HepG2 (cell line): ENCODE results near the gene TNFRSF6B. TPM values are rescaled to one million over a fixed set of nuclear protein-coding genes. Genes with fewer than 3 reads are reported as not detected.

Experiments used
- ATF3 ChIP-seq: sonication (generic); formaldehyde crosslinking; IDR thresholded peaks from 2 replicates; pipeline ENCODE4 v1.4.0; 2020; ENCODE audit warnings: missing genetic modification reagents
- FOXC1 ChIP-seq: sonication (generic); formaldehyde crosslinking; IDR thresholded peaks from 2 replicates; pipeline ENCODE4 v1.8.0; 2022; ENCODE audit warnings: mild to moderate bottlenecking, missing genetic modification reagents, borderline replicate concordance
- KDM6A ChIP-seq: IDR thresholded peaks from 2 replicates; pipeline ENCODE4 v1.6.1; 2016; ENCODE audit warnings: low read depth
- KLF9 ChIP-seq: IDR thresholded peaks from 2 replicates; pipeline ENCODE4 v1.6.1; 2016; ENCODE audit warnings: low read depth
- MIXL1 ChIP-seq: IDR thresholded peaks from 2 replicates; pipeline ENCODE4 v1.6.1; 2016
- MNT ChIP-seq: fragments of 450-650 bp; IDR thresholded peaks from 2 replicates; pipeline ENCODE4 v1.6.1; 2016
- NFE2L1 ChIP-seq: sonication (generic); formaldehyde crosslinking; IDR thresholded peaks from 2 replicates; pipeline ENCODE4 v1.4.0; 2020; ENCODE audit warnings: missing genetic modification reagents, mild to moderate bottlenecking, borderline replicate concordance
- PITX1 ChIP-seq: sonication (generic); formaldehyde crosslinking; IDR thresholded peaks from 2 replicates; pipeline ENCODE4 v1.5.1; 2020; ENCODE audit warnings: mild to moderate bottlenecking, missing genetic modification reagents
- PRPF4 ChIP-seq: fragments of 200-400 bp; formaldehyde crosslinking; IDR thresholded peaks from 2 replicates; pipeline ENCODE4 v1.6.1; 2016; ENCODE audit warnings: low read length, low read depth; ENCODE audit not compliant: poor library complexity, severe bottlenecking
- RORA ChIP-seq: sonication (generic); formaldehyde crosslinking; IDR thresholded peaks from 2 replicates; pipeline ENCODE4 v1.5.0; 2020; ENCODE audit warnings: mild to moderate bottlenecking, missing genetic modification reagents, moderate library complexity
- ZFP36L2 ChIP-seq: sonication (generic); formaldehyde crosslinking; IDR thresholded peaks from 2 replicates; pipeline ENCODE4 v1.4.0; 2020; ENCODE audit warnings: missing genetic modification reagents
- ZNF142 ChIP-seq: sonication (generic); formaldehyde crosslinking; IDR thresholded peaks from 2 replicates; pipeline ENCODE4 v1.4.0; 2020; ENCODE audit warnings: missing genetic modification reagents
- ZNF367 ChIP-seq: sonication (generic); formaldehyde crosslinking; IDR thresholded peaks from 2 replicates; pipeline ENCODE4 v1.4.0; 2020; ENCODE audit warnings: missing genetic modification reagents, borderline replicate concordance
- ZNF549 ChIP-seq: sonication (generic); formaldehyde crosslinking; IDR thresholded peaks from 2 replicates; pipeline ENCODE4 v1.5.0; 2020; ENCODE audit warnings: missing genetic modification reagents
- ZNF646 ChIP-seq: sonication (generic); formaldehyde crosslinking; IDR thresholded peaks from 2 replicates; pipeline ENCODE4 v1.9.0; 2021; ENCODE audit warnings: mild to moderate bottlenecking, missing genetic modification reagents
- polyA plus RNA-seq, 8 experiments: library from polyadenylated mRNA; depleted of rRNA in 3 of 8; stranded (reverse) in 7 of 8; unstranded in 1 of 8; fragments of >200 nt; fragmentation: Illumina TruSeq in 4 of 8; extraction: Trizol in 4 of 8; gene quantifications; 2 replicates each; pipeline versions ENCODE4 v1.2.1 to v1.2.3, GENCODE V29; 2011 to 2016; ENCODE audit warnings: low read depth in 4 of 8, missing spikeins in 1 of 8, mixed read lengths in 1 of 8; ENCODE audit not compliant: insufficient read depth in 1 of 8
- total RNA-seq, 5 experiments: library from RNA; depleted of rRNA; stranded (reverse); fragments of >200 nt; fragmentation: Illumina TruSeq; extraction: Trizol; gene quantifications; 2 replicates each; pipeline ENCODE4 v1.2.3, GENCODE V29; 2016; ENCODE audit warnings: low read depth in 1 of 5

The TNFRSF6B gene
- total and polyA plus RNA-seq, 2 of the 13 experiments (the other 11 are each of a cell fraction or from before 2014, with no cell fraction given): 0.24 TPM; not detected in 1

GRCh38 chr20:63652192-63652980 is 44.1 kb upstream of the TNFRSF6B start (continued):
- peak; percentile 78; the same call in 1 of the 2 replicates for TF ChIP-seq ZNF142 (CRISPR knock-in tag)
- no peak for TF ChIP-seq ZFP36L2
- no peak for TF ChIP-seq MIXL1 (CRISPR knock-in tag)
- TF ChIP-seq KLF9 (CRISPR knock-in tag): no peak
- no peak for TF ChIP-seq KDM6A (CRISPR knock-in tag)
- no peak for TF ChIP-seq MNT
- no peak for TF ChIP-seq ZNF549
- TF ChIP-seq ATF3 (CRISPR knock-in tag): no peak
- TF ChIP-seq NFE2L1 (CRISPR knock-in tag): 0 out of 2 replicates have a peak, but pooled peaks have one; percentile 19
- TF ChIP-seq ZNF367 (CRISPR knock-in tag): no peak; the same call in 1 of the 2 replicates
- TF ChIP-seq PITX1 (CRISPR knock-in tag): peak; percentile 43; the same call in 1 of the 2 replicates
- 0 out of 2 replicates have a peak, but pooled peaks have one; percentile 46 for TF ChIP-seq FOXC1 (CRISPR knock-in tag)
- no peak for TF ChIP-seq ZNF646 (CRISPR knock-in tag)
- no peak for TF ChIP-seq RORA
- TF ChIP-seq PRPF4: no peak
